CD4-positive, alpha-beta T cell treated with Interleukin-6 at 100 ng/mL for 8 hours (primary cell): ENCODE measurements around the gene CDH11.

Source experiments
- DNase-seq: peaks from one replicate; pipeline ENCODE4 v3.0.0-alpha.2; 2020; ENCODE audit warnings: mixed read lengths, low spot score

The CDH11 gene

DNA sequence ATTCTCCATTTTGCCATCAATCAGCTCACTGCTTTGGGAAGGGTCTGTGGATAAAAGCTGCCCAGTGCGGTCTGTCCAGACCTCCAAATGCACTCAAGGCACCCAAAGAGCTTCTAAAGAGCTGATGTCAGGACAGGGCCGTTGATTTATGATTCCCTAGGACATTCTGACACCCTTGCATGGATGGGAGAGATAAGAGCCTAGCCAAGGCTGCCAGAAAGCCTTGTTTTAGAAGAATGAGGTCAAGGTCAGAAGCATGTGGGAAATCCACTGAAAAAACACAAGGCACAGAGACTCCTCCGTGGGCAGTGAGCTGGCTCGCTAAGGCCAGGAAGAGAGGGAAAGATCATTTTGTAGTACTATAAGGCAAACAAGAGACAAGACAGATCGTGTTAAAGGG lies 214.0 kb downstream of the CDH11 start:
- no peak for DNase-seq

DNA sequence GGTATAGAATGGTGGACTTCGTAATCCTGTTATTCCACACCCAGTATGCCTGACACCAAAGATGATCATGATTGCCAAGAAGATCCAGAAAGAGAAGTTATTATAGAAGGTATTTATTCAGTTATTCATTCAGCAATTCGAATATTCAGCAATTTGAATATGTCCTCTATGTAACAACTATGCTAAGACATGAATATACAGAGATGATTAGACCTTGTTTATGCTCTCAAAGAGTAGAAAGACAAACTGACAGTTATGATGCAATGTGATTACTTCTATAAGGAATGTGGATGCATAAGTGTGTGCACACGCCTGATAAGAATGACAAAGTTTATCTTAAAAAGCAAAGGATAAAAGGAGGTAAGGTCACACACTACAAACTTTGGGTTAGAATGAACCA lies 218.1 kb downstream of the CDH11 start:
- DNase-seq: no peak

DNA sequence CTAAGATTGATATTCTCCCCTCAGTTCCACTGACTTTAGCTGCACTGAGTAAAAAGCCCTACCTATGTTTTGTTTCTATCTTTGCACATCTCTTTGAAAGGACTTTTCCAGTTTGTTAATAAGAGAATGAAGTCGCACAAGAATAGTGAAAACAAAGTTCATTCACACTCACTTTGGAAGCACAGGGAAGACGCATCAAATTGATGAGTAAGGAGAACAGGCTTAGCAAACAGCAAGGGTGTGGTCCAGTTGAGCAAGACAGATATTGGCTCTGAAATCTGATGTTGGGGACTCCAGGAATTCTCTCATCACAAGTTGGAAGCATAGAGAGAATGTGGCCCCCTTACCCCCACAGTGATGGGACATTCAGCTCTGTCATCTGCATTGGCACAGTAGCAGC lies 221.3 kb downstream of the CDH11 start:
- DNase-seq: no peak

DNA sequence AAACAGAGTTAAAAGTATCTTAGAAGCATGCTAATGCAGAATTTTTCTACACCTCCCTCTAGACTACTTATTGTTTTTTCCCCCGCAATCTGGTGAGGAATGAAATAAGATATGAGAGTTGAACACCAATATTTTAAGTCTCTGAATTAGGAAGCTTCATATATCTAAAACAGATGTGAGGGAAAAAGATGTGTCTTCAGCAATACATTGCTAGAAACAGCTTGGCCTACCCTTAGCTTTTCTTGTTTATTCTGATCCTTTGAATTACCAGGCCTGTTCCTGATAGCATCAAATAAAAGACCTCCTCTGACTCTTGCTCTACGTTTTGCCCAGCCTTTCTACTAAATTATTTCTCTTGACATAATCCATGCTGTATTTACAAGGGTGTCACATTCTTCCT lies 221.8 kb downstream of the CDH11 start:
- no peak for DNase-seq

DNA sequence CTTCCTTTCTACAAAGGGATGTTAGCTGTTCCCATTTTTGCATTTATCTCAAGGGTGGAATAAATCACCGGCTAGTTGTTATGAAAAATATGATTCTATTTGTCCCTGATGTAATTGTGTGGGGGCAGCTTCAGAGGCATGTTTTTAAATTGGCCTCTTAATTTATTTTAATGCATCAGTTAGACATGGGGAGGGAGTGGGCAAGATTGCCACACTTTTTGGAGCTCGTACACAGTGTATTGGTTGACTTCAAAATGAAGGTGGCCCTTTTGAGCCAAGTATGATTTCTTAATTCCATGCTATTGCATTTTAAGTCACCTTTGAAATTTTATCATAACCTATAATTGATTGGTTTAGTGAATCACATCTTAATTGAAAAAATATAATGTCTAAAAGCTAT lies 223.7 kb downstream of the CDH11 start:
- no peak for DNase-seq
